ENCODE data around the gene RBM8A.

Gene RBM8A

GRCh38 chr1:145877923-145878486 is 49.3 kb downstream of the RBM8A start:
- no peak for DNase-seq (ENCODE audit: low spot score)

GRCh38 chr1:145874646-145875045 is 52.6 kb downstream of the RBM8A start:
- DNase-seq (ENCODE audit: low spot score) = no peak

- DNase-seq (ENCODE audit: low spot score) = no peak
Observed at GRCh38 chr1:145871994-145872924, 55.0 kb downstream of the RBM8A start.

All from D341Med (cell line).